Caco-2 (cell line): Measurements from ENCODE around the gene DOCK6. TPM values are rescaled to one million over a fixed set of nuclear protein-coding genes. Genes with fewer than 3 reads are reported as not detected.

Experiments
- BruUV-seq: library from RNA; stranded (reverse); fragments of 400-500 nt; replicated peaks from 2 replicates; lab custom pipeline; 2021; lab: Mats Ljungman, UMichigan
- CTCF ChIA-PET: fragments of 300-600 bp; sonication (Branson Sonifier 250); formaldehyde crosslinking; loops from one replicate; lab custom pipeline; 2022; ENCODE audit warnings: antibody characterized with exemption; lab: Charles Lee
- POLR2A ChIA-PET: fragments of 300-600 bp; sonication (Branson Sonifier 250); formaldehyde crosslinking; loops from one replicate; lab custom pipeline; 2022; ENCODE audit warnings: antibody characterized with exemption; lab: Charles Lee
- DNase-seq, 2 experiments: peaks; one replicate each; pipeline versions ENCODE4 v3.0.0 to v3.0.0-alpha.2; 2020 to 2022
- H3K27me3 ChIP-seq: replicated peaks from 2 replicates; pipeline ENCODE4 v1.6.0; 2011; ENCODE audit warnings: low read length; ENCODE audit not compliant: control insufficient read depth, insufficient read depth
- H3K36me3 ChIP-seq: 2 replicates; pipeline ENCODE4 v1.5.1; 2011; ENCODE audit warnings: low read length; ENCODE audit not compliant: control insufficient read depth, insufficient read depth
- H3K4me1 ChIP-seq: fragments of 250-450 bp; sonication (Bioruptor Pico); 2 replicates; pipeline ENCODE4 v1.5.1; 2020; ENCODE audit warnings: mild to moderate bottlenecking
- H3K4me3 ChIP-seq: 2 replicates; pipeline ENCODE4 v1.5.1; 2011; ENCODE audit warnings: low read depth, mild to moderate bottlenecking, control low read depth, low read length
- H3K9me3 ChIP-seq: fragments of 250-450 bp; sonication (Bioruptor Pico); 2 replicates; pipeline ENCODE4 v1.5.1; 2020; ENCODE audit warnings: mild to moderate bottlenecking, moderate library complexity
- H3K27ac Mint-ChIP-seq: one replicate; pipeline ENCODE4 v1.8.0; 2022; ENCODE audit warnings: mixed read lengths; ENCODE audit not compliant: unreplicated experiment
- H3K27me3 Mint-ChIP-seq: one replicate; pipeline ENCODE4 v1.8.0; 2022; ENCODE audit warnings: mixed read lengths; ENCODE audit not compliant: insufficient read depth, unreplicated experiment
- H3K36me3 Mint-ChIP-seq: one replicate; pipeline ENCODE4 v1.8.0; 2022; ENCODE audit warnings: mild to moderate bottlenecking, mixed read lengths; ENCODE audit not compliant: insufficient read depth, unreplicated experiment
- H3K4me1 Mint-ChIP-seq: one replicate; pipeline ENCODE4 v1.8.0; 2022; ENCODE audit warnings: low read depth, mixed read lengths; ENCODE audit not compliant: unreplicated experiment
- H3K4me3 Mint-ChIP-seq: one replicate; pipeline ENCODE4 v1.8.0; 2022; ENCODE audit warnings: mild to moderate bottlenecking, moderate library complexity, mixed read lengths; ENCODE audit not compliant: unreplicated experiment
- H3K9me3 Mint-ChIP-seq: one replicate; pipeline ENCODE4 v1.8.0; 2022; ENCODE audit warnings: mixed read lengths; ENCODE audit not compliant: unreplicated experiment
- CTCF ChIP-seq, 2 experiments: fragments of 200-600 bp in 1 of 2; IDR thresholded peaks; 1 replicate in 1 of 2; 2 replicates in 1 of 2; pipeline versions ENCODE4 v1.5.1 to v1.8.0; 2011 to 2022; ENCODE audit warnings: antibody characterized with exemption in 1 of 2, control low read depth in 1 of 2, inconsistent platforms in 1 of 2, low read depth in 1 of 2, low read length in 1 of 2, mild to moderate bottlenecking in 1 of 2, moderate library complexity in 1 of 2; ENCODE audit not compliant: insufficient read depth in 1 of 2, severe bottlenecking in 1 of 2, unreplicated experiment in 1 of 2
- intact Hi-C: fragments of 100-400 bp; cut with micrococcal nuclease; formaldehyde crosslinking; loops from one replicate; pipeline ENCODE4 v1.10.0; 2022; ENCODE audit not compliant: unreplicated experiment
- total RNA-seq: library from RNA; stranded (reverse); gene quantifications from 2 replicates; pipeline ENCODE4 v1.2.3, GENCODE V29; 2022

The DOCK6 gene
- total RNA-seq, 1 experiment from 2014 or later: 84.1 TPM

DNA sequence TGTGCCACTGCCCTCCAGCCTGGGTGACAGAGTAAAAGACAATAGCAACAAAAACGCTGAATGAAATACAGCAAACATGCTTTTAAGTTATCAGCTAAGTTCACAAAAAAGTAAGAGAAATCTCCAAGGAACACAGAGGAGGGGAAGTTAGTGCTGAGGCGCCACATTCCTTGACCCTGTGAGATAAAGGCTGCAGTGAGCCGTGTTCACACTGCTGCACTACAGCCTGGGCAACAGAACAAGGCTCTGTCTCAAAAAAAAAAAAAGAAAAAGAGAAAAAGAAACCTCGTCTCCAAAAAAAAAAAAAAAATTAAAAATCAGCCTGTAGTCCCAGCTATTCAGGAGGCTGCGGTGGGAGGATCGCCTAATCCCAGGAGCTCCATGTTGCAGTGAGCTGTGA, 16.3 kb upstream of the DOCK6 start:
- H3K27ac Mint-ChIP-seq: no peak overlapping the region
- Histone ChIP-seq H3K36me3 (no peaks in the 10 kb centered on the region), H3K4me1 (peaks cover 21% of the 10 kb centered on the region), H3K27me3 (no peaks in the 10 kb centered on the region), H3K9me3 (no peaks in the 10 kb centered on the region), H3K4me3 (no peak overlapping the region)
- peaks cover 20% of the 10 kb centered on the region for H3K4me1 Mint-ChIP-seq
- intact Hi-C loops: no loop called here
- no peak for TF ChIP-seq CTCF (IDR thresholded peaks at IDR 0.05; ENCODE audit: insufficient read depth in 1 of 2, low read depth in 1 of 2, low read length in 1 of 2, severe bottlenecking in 1 of 2, unreplicated experiment in 1 of 2)
- CTCF ChIA-PET: interaction anchor here (0.8 to 1.5 kb wide), 2 partner anchors 15 to 104 kb away, joined by 3 to 10 read pairs; no protein-coding TSS in a partner anchor
- POLR2A ChIA-PET: interaction anchor here (1.0 kb wide), 1 partner anchor 13 kb away, joined by 3 read pairs; no protein-coding TSS in a partner anchor
- H3K9me3 Mint-ChIP-seq: no peaks in the 10 kb centered on the region
- no TSS peak for BruUV-seq
- peak; percentile 39 to 41 for DNase-seq
- H3K27me3 Mint-ChIP-seq: no peaks in the 10 kb centered on the region
- no peak overlapping the region for H3K4me3 Mint-ChIP-seq
- H3K36me3 Mint-ChIP-seq: peaks cover 6% of the 10 kb centered on the region

GRCh38 chr19:11274533-11275086, 12.3 kb upstream of the DOCK6 start:
- Histone ChIP-seq H3K4me3 (no peak overlapping the region), H3K27me3 (no peaks in the 10 kb centered on the region), H3K9me3 (no peaks in the 10 kb centered on the region), H3K4me1 (peaks cover 28% of the 10 kb centered on the region), H3K36me3 (no peaks in the 10 kb centered on the region)
- H3K27me3 Mint-ChIP-seq: no peaks in the 10 kb centered on the region
- H3K9me3 Mint-ChIP-seq: no peaks in the 10 kb centered on the region
- BruUV-seq: no TSS peak
- TF ChIP-seq CTCF (IDR thresholded peaks at IDR 0.05; ENCODE audit: insufficient read depth in 1 of 2, low read depth in 1 of 2, low read length in 1 of 2, severe bottlenecking in 1 of 2, unreplicated experiment in 1 of 2): no peak
- peaks cover 16% of the 10 kb centered on the region for H3K4me1 Mint-ChIP-seq
- no peak for DNase-seq
- H3K4me3 Mint-ChIP-seq: no peak overlapping the region
- intact Hi-C loops: loop anchor here (1.0 kb wide), 1 partner anchor 9 kb away; no protein-coding TSS in a partner anchor
- peaks cover 6% of the 10 kb centered on the region for H3K36me3 Mint-ChIP-seq
- ChIA-PET POLR2A (no interaction called here), CTCF (no interaction called here)
- H3K27ac Mint-ChIP-seq: peak overlapping the region; percentile 87

- DNase-seq: no peak
- no TSS peak for BruUV-seq
- Mint-ChIP-seq H3K27ac (peak overlapping the region; percentile 72), H3K36me3 (peaks cover 6% of the 10 kb centered on the region), H3K4me3 (no peak overlapping the region), H3K4me1 (peaks cover 19% of the 10 kb centered on the region), H3K9me3 (no peaks in the 10 kb centered on the region), H3K27me3 (no peaks in the 10 kb centered on the region)
- H3K36me3 ChIP-seq: no peaks in the 10 kb centered on the region
- H3K27me3 ChIP-seq: no peaks in the 10 kb centered on the region
- H3K4me1 ChIP-seq: peaks cover 31% of the 10 kb centered on the region
- ChIA-PET POLR2A (no interaction called here), CTCF (interaction anchor here (1.1 to 1.4 kb wide), 2 partner anchors 49 to 107 kb away, joined by 4 to 5 read pairs; no protein-coding TSS in a partner anchor)
- no peak overlapping the region for H3K4me3 ChIP-seq
- intact Hi-C loops: no loop called here
- H3K9me3 ChIP-seq: no peaks in the 10 kb centered on the region
- TF ChIP-seq CTCF (IDR thresholded peaks at IDR 0.05; ENCODE audit: insufficient read depth in 1 of 2, low read depth in 1 of 2, low read length in 1 of 2, severe bottlenecking in 1 of 2, unreplicated experiment in 1 of 2): no peak
These were observed 11.7 kb upstream of the DOCK6 start for GRCh38 chr19:11273989-11274388.
